K562 (cell line): Measurements from ENCODE around the gene GNG7. TPM values are rescaled to one million over a fixed set of nuclear protein-coding genes. Genes with fewer than 3 reads are reported as not detected.

Experiments
- ATAC-seq: fragments of 200-7000 bp; cut with Tn5 transposase; 3 replicates; pipeline ENCODE4 v1.9.1; 2020; ENCODE audit warnings: moderate library complexity
- BruUV-seq: library from RNA; stranded (reverse); fragments of 400-500 nt; replicated peaks from 2 replicates; lab custom pipeline; 2021; lab: Mats Ljungman, UMichigan
- CTCF ChIA-PET: fragments of 300-600 bp; formaldehyde crosslinking; extraction: SDS; loops from one replicate; lab custom pipeline; 2021; ENCODE audit warnings: low intra/inter-chr PET ratio; lab: Yijun Ruan, JAX
- POLR2A ChIA-PET: fragments of 300-600, 350-650 bp; sonication (Branson Sonifier 250); formaldehyde crosslinking; extraction: SDS; loops from one replicate; lab custom pipeline; 2021; ENCODE audit warnings: antibody characterized with exemption, inconsistent platforms; lab: Yijun Ruan, JAX
- DNase-seq, 4 experiments: peaks; one replicate each; pipeline versions ENCODE4 v3.0.0 to v3.0.0-alpha.2; 2011 to 2018; ENCODE audit warnings: low spot score in 3 of 4, mixed read lengths in 3 of 4; ENCODE audit errors: extremely low read depth in 1 of 4
- FAIRE-seq: peaks from 2 replicates; lab custom pipeline; 2011; peaks lifted over from hg19 to GRCh38; lab: Jason Lieb, UNC
- H2AFZ ChIP-seq: 2 replicates; pipeline ENCODE4 v1.6.0; 2011; ENCODE audit warnings: low read depth, low read length, control low read depth, inconsistent platforms
- H3K27ac ChIP-seq: fragments of 200-600 bp; 3 replicates; pipeline ENCODE4 v1.8.0; 2011; ENCODE audit warnings: low read depth, mild to moderate bottlenecking, control low read depth, inconsistent platforms, low read length, moderate library complexity, mixed read lengths; ENCODE audit errors: extremely low read depth
- H3K27me3 ChIP-seq, 2 experiments: fragments of 300-600 bp in 1 of 2; 2 replicates in 1 of 2; 3 replicates in 1 of 2; pipeline versions ENCODE4 v1.6.0 to v1.8.0; 2011; ENCODE audit warnings: inconsistent platforms in 2 of 2, low read length in 2 of 2, mild to moderate bottlenecking in 1 of 2, mixed read lengths in 1 of 2, moderate library complexity in 1 of 2; ENCODE audit not compliant: control insufficient read depth in 2 of 2, insufficient read depth in 2 of 2
- H3K36me3 ChIP-seq: fragments of 300-600 bp; 3 replicates; pipeline ENCODE4 v1.8.0; 2011; ENCODE audit warnings: mild to moderate bottlenecking, low read length, inconsistent platforms; ENCODE audit not compliant: control insufficient read depth, insufficient read depth
- H3K4me1 ChIP-seq, 2 experiments: fragments of 200-600 bp in 1 of 2; replicated peaks in 1 of 2; 2 replicates in 1 of 2; 3 replicates in 1 of 2; pipeline versions ENCODE4 v1.5.1 to v1.8.0; 2011; ENCODE audit warnings: inconsistent platforms in 2 of 2, low read length in 2 of 2, mild to moderate bottlenecking in 1 of 2, mixed read lengths in 1 of 2, moderate library complexity in 1 of 2; ENCODE audit not compliant: control insufficient read depth in 2 of 2, insufficient read depth in 2 of 2
- H3K4me2 ChIP-seq: 2 replicates; pipeline ENCODE4 v1.6.1; 2011; ENCODE audit warnings: low read length, control low read depth, inconsistent platforms, mixed read lengths; ENCODE audit not compliant: insufficient read depth
- H3K4me3 ChIP-seq: fragments of 200-600 bp; sonication (generic), shearing (Covaris generic); 2 replicates; pipeline ENCODE4 v1.5.1; 2016; ENCODE audit warnings: control low read depth, inconsistent platforms
- H3K79me2 ChIP-seq: fragments of 200-600 bp; 3 replicates; pipeline ENCODE4 v1.8.0; 2011; ENCODE audit warnings: low read length, inconsistent platforms; ENCODE audit not compliant: control insufficient read depth, insufficient read depth
- H3K9ac ChIP-seq, 2 experiments: 2 replicates each; pipeline versions ENCODE4 v1.6.0 to v1.6.1; 2011; ENCODE audit warnings: low read depth in 2 of 2, low read length in 2 of 2, control low read depth in 1 of 2, inconsistent platforms in 1 of 2, mild to moderate bottlenecking in 1 of 2, mixed read lengths in 1 of 2; ENCODE audit not compliant: insufficient read depth in 1 of 2
- H3K9me1 ChIP-seq: one replicate; pipeline ENCODE4 v1.6.0; 2011; ENCODE audit warnings: inconsistent platforms, mild to moderate bottlenecking, low read length, moderate library complexity; ENCODE audit not compliant: control insufficient read depth, insufficient read depth
- H3K9me3 ChIP-seq: replicated peaks from 2 replicates; pipeline ENCODE4 v1.5.1; 2011; ENCODE audit warnings: low read depth, low read length, inconsistent platforms; ENCODE audit not compliant: control insufficient read depth, insufficient read depth
- H4K20me1 ChIP-seq: replicated peaks from 2 replicates; pipeline ENCODE4 v1.6.1; 2011; ENCODE audit warnings: low read length, inconsistent platforms, mixed read lengths; ENCODE audit not compliant: control insufficient read depth, insufficient read depth
- ATF7 ChIP-seq: fragments of 450-650 bp; IDR thresholded peaks from 2 replicates; pipeline ENCODE4 v1.7.1; 2014; ENCODE audit warnings: mild to moderate bottlenecking, moderate library complexity
- CBX5 ChIP-seq: IDR thresholded peaks from 2 replicates; pipeline ENCODE4 v1.6.1; 2014; ENCODE audit warnings: low read depth, borderline replicate concordance
- HCFC1 ChIP-seq: IDR thresholded peaks from 2 replicates; pipeline ENCODE4 v1.6.1; 2012; ENCODE audit warnings: low read depth, low read length, improper control_type of control experiment
- KLF6 ChIP-seq: fragments of 250-450 bp; sonication (Bioruptor Pico); IDR thresholded peaks from 2 replicates; pipeline ENCODE4 v1.4.0; 2020; ENCODE audit warnings: mild to moderate bottlenecking, moderate library complexity, borderline replicate concordance
- MECOM ChIP-seq: fragments of 250-450 bp; sonication (Bioruptor Pico); IDR thresholded peaks from 2 replicates; pipeline ENCODE4 v1.8.0; 2022; ENCODE audit warnings: inconsistent platforms
- NBN ChIP-seq: fragments of 450-650 bp; IDR thresholded peaks from 2 replicates; pipeline ENCODE4 v1.6.1; 2016; ENCODE audit warnings: low read depth, mild to moderate bottlenecking
- PHF20 ChIP-seq: fragments of 450-650 bp; IDR thresholded peaks from 2 replicates; pipeline ENCODE4 v1.6.1; 2018; ENCODE audit not compliant: partially characterized antibody
- ZBTB9 ChIP-seq: fragments of 450-650 bp; formaldehyde crosslinking; IDR thresholded peaks from 2 replicates; pipeline ENCODE4 v1.4.0; 2020; ENCODE audit warnings: mild to moderate bottlenecking, moderate library complexity
- ZNF75A ChIP-seq: fragments of 450-650 bp; formaldehyde crosslinking; IDR thresholded peaks from 2 replicates; pipeline ENCODE4 v1.4.0; 2020; ENCODE audit warnings: mild to moderate bottlenecking
- WGBS: fragments of 100-300 bp; shearing (Covaris generic); methylation state at CpG from one replicate; pipeline ENCODE4 v1.1.6; 2016; ENCODE audit warnings: low coverage, mixed read lengths; ENCODE audit not compliant: insufficient coverage; ENCODE audit errors: missing lambda C conversion rate; 5-methylcytosine and 5-hydroxymethylcytosine counted together
- in situ Hi-C: fragments of 300-500 bp; cut with MboI; formaldehyde crosslinking; loops from 4 replicates; pipeline ENCODE4 v1.15.0; 2018; ENCODE audit warnings: inconsistent platforms, mixed read lengths
- intact Hi-C: fragments of 100-400 bp; cut with micrococcal nuclease; formaldehyde crosslinking; loops from 2 replicates; pipeline ENCODE4 v1.14.2; 2022
- polyA plus RNA-seq, 8 experiments: library from polyadenylated mRNA; depleted of rRNA in 4 of 8; stranded (reverse) in 5 of 8; unstranded in 3 of 8; fragments of >200 nt; fragmentation: Nextera tagmentation in 2 of 8; fragmentation: Illumina TruSeq in 1 of 8; extraction: Ambion mirVana in 2 of 8; extraction: Trizol in 1 of 8; gene quantifications; 2 replicates each; pipeline versions ENCODE4 v1.2.1 to v1.2.3, GENCODE V29; 2011 to 2014; ENCODE audit warnings: inconsistent platforms in 1 of 8, missing spikeins in 1 of 8
- total RNA-seq, 7 experiments: library from RNA; depleted of rRNA in 6 of 7; stranded (reverse); fragments of >200 nt in 6 of 7; fragmentation: Illumina TruSeq in 2 of 7; extraction: Trizol in 2 of 7; gene quantifications; 2 replicates each; pipeline versions ENCODE4 v1.2.1 to v1.2.3, GENCODE V29; 2011 to 2021; ENCODE audit warnings: low replicate concordance in 1 of 7
- TF ChIP-seq, protein P1 (sequence below): fragments of 250-450 bp; sonication (Bioruptor Pico); IDR thresholded peaks from 2 replicates; pipeline ENCODE4 v1.4.0; 2020
- TF ChIP-seq, protein P2 (sequence below): fragments of 450-650 bp; formaldehyde crosslinking; IDR thresholded peaks from 2 replicates; pipeline ENCODE4 v1.4.0; 2022; ENCODE audit warnings: missing genetic modification characterization
- TF ChIP-seq, protein P3 (sequence below), 2 experiments: IDR thresholded peaks in 1 of 2; conservative IDR thresholded peaks in 1 of 2; 2 replicates each; pipeline ENCODE4 v1.6.1; 2016; ENCODE audit warnings: low read depth in 2 of 2, mild to moderate bottlenecking in 1 of 2, missing compliant biosample characterization in 1 of 2, missing genetic modification characterization in 1 of 2, moderate library complexity in 1 of 2

The GNG7 gene
- total and polyA plus RNA-seq, 9 of the 15 experiments (the other 6 are each of a cell fraction or from before 2014, with no cell fraction given): 0.01 to 0.20 (median 0.06) TPM; not detected in 1

GRCh38 chr19:2629491-2630351 lies 72.8 kb downstream of the GNG7 start:
- Histone ChIP-seq H3K4me3 (no peak overlapping the region), H2AFZ (no peak overlapping the region), H4K20me1 (no peaks in the 10 kb centered on the region; the same call in 1 of the 2 replicates), H3K27ac (no peak overlapping the region), H3K9ac (no peak overlapping the region), H3K9me1 (no peaks in the 10 kb centered on the region), H3K4me2 (no peak overlapping the region), H3K79me2 (no peaks in the 10 kb centered on the region), H3K27me3 (peaks cover 2 to 42% of the 10 kb centered on the region in 2 experiments), H3K9me3 (peaks cover 9% of the 10 kb centered on the region), H3K4me1 (peaks cover 0 to 18% of the 10 kb centered on the region in 2 experiments; a peak in 2 of 5 replicates), H3K36me3 (no peaks in the 10 kb centered on the region)
- 12% methylated on average over 16 of the region's 16 CpGs for WGBS
- ATAC-seq (no peak), FAIRE-seq (no peak), DNase-seq (no peak)
- no peak for TF ChIP-seq HCFC1
- TF ChIP-seq PHF20: no peak
- TF ChIP-seq, protein P1, sequence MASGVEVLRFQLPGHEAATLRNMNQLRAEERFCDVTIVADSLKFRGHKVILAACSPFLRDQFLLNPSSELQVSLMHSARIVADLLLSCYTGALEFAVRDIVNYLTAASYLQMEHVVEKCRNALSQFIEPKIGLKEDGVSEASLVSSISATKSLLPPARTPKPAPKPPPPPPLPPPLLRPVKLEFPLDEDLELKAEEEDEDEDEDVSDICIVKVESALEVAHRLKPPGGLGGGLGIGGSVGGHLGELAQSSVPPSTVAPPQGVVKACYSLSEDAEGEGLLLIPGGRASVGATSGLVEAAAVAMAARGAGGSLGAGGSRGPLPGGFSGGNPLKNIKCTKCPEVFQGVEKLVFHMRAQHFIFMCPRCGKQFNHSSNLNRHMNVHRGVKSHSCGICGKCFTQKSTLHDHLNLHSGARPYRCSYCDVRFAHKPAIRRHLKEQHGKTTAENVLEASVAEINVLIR (CRISPR knock-in tag): no peak
- TF ChIP-seq CBX5: no peak
- TF ChIP-seq ATF7: no peak
- TF ChIP-seq MECOM (CRISPR knock-in tag): no peak
- no peak for TF ChIP-seq ZNF75A (CRISPR knock-in tag)
- no peak for TF ChIP-seq KLF6
- TF ChIP-seq, protein P2, sequence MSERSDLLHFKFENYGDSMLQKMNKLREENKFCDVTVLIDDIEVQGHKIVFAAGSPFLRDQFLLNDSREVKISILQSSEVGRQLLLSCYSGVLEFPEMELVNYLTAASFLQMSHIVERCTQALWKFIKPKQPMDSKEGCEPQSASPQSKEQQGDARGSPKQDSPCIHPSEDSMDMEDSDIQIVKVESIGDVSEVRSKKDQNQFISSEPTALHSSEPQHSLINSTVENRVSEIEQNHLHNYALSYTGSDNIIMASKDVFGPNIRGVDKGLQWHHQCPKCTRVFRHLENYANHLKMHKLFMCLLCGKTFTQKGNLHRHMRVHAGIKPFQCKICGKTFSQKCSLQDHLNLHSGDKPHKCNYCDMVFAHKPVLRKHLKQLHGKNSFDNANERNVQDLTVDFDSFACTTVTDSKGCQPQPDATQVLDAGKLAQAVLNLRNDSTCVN (CRISPR knock-in tag): no peak
- no peak for TF ChIP-seq ZBTB9
- no peak for TF ChIP-seq NBN
- TF ChIP-seq, protein P3, sequence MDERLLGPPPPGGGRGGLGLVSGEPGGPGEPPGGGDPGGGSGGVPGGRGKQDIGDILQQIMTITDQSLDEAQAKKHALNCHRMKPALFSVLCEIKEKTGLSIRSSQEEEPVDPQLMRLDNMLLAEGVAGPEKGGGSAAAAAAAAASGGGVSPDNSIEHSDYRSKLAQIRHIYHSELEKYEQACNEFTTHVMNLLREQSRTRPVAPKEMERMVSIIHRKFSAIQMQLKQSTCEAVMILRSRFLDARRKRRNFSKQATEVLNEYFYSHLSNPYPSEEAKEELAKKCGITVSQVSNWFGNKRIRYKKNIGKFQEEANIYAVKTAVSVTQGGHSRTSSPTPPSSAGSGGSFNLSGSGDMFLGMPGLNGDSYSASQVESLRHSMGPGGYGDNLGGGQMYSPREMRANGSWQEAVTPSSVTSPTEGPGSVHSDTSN (CRISPR knock-in tag; IDR thresholded peaks at IDR 0.05; ENCODE audit: low read depth): no peak
- TF ChIP-seq, protein P3 (tag; conservative IDR thresholded peaks at IDR 0.05; ENCODE audit: low read depth): no peak
- no TSS peak for BruUV-seq
- ChIA-PET CTCF (no interaction called here), POLR2A (no interaction called here)
- intact Hi-C loops: no loop called here
- in situ Hi-C loops: no loop called here
